ENCODE results near the gene SLC25A14.

DNA sequence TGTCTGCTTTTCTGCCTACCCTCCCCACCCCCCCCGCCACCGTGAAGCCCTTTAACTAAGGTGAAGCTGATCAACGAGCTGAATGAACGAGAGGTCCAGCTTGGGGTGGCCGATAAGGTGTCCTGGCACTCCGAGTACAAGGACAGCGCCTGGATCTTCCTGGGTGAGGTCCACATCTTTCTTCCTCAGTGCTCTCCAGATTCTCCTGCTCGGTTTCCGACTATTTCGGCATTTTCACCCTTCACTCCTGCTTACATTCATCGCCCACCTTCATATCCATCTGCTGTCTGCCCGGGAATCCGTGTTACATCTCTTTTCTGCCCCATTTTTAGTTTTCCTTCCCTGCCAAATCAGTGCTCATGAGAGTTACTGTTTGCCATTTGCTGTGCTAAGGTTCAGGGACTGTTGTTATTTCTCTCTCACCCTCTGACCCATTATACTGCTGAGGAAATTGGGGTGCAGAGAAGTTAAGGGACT is 62.5 kb downstream of the SLC25A14 start:
- TF ChIP-seq, protein P1, sequence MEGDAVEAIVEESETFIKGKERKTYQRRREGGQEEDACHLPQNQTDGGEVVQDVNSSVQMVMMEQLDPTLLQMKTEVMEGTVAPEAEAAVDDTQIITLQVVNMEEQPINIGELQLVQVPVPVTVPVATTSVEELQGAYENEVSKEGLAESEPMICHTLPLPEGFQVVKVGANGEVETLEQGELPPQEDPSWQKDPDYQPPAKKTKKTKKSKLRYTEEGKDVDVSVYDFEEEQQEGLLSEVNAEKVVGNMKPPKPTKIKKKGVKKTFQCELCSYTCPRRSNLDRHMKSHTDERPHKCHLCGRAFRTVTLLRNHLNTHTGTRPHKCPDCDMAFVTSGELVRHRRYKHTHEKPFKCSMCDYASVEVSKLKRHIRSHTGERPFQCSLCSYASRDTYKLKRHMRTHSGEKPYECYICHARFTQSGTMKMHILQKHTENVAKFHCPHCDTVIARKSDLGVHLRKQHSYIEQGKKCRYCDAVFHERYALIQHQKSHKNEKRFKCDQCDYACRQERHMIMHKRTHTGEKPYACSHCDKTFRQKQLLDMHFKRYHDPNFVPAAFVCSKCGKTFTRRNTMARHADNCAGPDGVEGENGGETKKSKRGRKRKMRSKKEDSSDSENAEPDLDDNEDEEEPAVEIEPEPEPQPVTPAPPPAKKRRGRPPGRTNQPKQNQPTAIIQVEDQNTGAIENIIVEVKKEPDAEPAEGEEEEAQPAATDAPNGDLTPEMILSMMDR (IDR thresholded peaks at IDR 0.05), result no peak
- no peak for TF ChIP-seq POLR2A (IDR thresholded peaks at IDR 0.05)

All from uterus (tissue), 2 donors.